ENCODE data around the gene VSNL1.

VSNL1 gene

DNA sequence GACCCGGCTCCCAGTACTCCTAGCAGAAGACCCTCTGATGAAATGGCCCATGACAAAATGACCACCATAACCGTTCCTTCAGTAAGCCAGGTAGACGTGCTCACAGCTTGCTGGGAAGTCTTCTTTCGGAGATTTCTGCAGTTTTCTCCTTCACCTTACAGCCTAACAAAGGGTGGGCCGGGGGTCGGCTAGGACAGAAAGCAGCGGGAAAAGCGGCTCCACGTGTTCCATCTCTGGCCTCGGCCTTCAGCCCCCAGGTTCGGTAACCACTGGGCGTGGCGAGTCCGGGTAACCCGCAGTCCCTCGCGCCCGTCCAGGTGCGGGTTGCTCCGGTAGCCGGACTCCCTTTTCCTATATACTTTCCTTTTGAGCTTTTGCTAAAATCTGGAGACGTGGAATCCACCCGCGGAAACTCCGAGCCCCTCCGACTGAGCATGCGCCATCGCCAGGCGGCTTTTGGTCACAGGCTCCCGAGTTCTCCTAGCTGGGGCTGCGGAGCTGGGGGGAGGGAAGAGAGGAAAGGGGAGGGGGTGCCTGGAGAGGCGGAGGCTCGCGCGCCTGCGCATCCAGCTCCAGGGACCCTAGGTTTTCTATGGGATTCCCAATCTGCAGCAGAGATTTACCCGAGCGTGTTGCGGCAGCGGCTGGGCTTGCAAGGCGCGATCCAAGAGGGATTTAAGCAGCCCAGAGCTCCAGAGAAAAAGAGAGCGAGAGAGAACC, at the start of gene VSNL1:
VSNL1 (plus strand) TSS at position 604 of the 720 bp plus-strand sequence. CDS start 51,379 bp downstream, outside the sequence.
- peak; percentile 83 to 96 (median 90) for DNase-seq

DNA sequence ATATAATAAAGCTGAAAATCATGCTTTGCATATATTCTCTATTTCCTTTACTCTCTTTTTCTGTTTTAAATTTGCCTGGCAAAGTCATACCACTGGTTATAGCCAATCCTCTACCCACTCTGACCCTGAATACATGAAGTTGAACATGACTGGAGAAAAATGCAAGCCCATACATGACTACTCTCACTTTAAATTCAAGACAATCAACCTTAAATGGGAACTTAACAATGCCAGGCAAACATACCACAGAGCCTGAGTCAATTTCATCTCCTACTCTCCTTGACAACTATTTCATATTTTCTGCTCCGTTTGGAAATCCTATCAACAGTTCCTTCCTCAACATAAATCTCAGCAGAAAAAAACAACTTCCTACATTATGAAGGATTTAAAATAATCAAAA, 44.9 kb upstream of the VSNL1 start:
- no peak for DNase-seq

DNA sequence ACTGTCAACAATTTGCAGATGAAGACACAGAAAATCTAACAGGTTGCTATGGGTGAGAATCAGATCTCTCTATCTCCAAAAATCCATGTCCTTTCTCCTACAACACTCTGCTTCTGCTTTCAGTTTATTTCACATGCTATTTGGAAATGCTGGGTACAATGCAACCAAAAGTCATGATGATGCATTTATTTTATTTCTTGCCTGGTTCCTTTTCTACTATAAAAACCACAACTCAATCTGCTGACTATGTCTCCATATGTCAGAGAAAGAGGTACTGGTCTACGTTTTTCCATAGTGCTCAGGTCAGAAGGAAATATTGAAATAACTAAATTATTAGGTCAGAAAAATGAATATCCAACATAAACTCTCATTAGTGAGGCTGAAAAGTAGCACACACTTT, 42.8 kb upstream of the VSNL1 start:
- no peak for DNase-seq

DNA sequence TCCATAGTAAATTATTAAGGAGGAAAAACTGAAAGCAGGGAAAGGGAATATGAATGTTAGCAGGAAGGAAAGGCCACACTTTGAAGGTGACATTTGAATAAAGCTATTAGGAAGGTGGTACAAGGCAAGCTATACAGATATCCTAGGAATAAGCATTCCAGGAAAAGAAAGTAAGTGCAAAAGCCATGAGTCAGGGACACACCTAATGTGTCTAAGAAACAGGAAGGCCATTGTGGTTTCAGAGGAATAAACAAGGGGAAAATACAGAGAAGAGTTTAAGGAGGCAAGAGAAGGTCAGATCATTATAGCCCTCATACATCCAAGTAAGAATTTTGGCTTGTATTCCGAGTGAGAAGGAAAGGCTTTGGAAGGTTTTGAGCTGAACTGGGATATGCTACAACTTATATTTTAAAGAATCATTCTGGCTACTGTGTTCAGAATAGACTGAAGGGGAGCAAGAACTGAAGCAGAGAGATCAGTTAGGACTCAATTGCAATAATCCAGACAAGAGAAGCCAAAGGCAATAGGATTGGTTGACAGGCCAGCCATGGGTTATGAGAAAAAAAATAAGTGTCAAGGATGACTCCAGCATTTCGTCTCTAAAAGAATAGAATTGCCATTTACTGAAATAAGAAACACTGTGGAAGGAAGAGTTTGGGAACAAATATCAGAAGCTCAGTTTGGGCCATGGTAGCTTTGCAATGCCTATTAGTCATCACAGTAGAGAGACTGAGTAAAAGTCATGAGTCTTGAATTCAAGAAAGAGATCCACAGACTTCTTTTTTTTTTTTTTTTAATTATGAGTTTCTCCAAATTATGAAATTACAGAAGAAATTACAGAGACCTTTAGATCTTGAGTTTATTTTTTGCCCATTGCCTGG, 33.5 kb upstream of the VSNL1 start:
- DNase-seq = no peak

DNA sequence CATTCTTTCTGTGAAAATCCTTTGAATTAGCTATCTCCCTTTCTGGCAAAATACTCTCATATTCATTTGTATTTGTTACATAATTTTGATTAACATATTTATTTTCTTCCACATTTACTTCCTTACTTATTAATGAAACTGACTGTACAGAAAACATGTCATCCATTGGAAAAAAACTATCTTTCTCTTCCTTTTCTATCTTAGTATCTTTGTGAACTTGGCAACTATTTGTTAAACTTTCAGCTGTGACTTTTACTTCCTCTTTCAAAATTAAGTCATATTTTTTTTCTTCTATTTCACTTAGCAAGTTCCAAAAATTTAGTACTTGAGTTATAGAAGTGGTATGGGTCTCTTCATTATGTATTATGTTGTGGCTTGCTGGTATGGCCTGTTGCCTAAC, 24.8 kb upstream of the VSNL1 start:
- DNase-seq = no peak

DNA sequence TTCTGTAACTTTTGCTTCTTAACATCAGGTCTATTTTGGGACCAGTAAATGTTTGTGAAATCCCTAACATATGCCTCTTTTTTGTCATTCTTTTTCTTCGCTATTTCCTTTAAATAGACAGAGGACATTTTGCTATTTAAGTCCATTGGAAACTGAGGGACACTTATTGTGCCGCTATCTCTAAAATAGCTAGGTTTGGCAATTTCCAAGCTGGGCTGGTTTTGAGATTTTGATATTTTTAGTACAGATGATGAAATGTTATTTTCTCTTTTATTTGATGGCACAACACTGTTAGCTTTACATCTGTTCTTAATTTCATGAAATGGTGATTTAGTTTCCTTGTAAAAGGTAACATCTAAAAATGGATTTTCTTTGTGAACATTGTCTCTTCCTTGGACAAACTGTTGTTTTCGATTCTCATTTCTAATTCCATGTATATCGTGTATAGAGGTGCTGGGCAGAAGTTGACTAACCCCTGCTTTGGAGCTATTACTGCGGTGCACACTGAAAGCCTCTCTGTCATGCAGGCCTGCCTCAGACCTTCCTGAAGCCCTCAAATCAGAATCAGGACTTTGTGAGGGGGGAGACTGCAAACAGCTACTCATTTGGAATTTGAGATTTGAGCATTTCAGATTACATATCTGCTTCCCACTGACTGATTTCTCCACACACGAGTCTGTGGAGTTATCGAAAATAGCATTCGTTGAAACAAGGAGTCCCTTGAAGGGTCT, 22.9 kb upstream of the VSNL1 start:
- no peak for DNase-seq

DNA sequence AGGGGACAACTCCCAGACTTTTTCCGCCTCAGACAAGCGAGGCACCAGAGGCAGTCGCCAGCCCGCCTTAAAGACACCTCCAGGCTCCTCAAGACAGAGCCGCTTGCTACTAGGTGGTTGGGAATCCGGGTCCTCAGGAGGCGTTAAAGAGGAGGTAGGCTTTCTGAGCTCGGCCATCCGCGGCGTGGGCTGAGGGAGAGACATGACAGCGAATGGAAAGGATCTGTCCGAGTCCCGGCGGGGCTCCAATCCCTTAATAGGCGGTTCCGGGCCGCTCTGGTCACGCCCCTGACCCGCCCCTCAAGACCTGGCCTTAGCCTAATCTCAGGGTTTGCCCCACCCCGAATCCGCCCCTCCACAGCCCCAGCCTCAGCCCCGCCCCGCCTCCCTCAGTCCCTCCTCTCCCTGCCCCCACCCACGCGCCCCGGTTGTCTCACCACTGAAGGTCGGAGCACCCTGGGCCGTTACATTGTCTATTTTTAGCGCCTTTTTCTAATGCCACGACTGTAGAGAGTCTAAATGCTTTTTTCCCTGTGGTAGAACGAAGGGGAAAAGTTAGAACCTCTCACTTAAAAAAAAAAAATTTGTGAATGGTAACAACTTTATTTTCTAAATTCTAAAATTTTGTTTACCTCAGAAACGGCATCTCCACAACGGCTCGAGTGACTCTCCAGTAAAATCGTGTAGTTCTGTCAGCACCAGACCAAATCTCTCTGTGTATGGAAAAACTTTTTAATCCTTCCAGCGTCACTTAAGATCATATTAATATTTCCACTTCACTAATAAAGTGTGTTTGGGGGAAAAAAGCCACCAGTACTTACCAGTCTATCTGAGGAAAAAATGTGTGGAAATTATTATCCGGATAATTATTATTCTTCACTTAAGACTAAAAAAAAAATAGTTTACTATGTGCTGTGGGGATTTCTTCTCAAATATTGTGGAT, 22.0 kb upstream of the VSNL1 start, which contains the start of gene RAD51AP2:
RAD51AP2 (minus strand) TSS at position 229 of the 943 bp plus-strand sequence; CDS start at position 204, 25 bp downstream.
- DNase-seq = peak; percentile 25 to 81 (median 35)

DNA sequence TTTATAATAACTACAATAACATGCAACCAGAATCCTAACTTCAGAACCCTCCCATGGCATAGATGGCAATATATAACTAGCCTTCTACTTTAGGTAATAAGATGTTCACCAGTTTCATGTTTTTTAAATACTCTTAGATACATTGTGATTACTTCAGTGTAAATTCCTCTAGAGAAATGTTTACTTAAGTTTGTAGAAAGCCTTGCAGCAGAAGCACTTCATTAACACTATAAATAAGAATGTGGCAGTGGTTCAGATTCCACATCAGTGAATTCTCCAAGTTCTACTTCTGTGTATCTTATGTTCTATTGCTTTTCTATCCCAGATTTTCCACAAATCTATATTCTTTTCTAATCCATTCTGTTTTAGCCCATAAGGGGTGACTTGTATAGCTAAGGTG, 21.0 kb upstream of the VSNL1 start:
- no peak for DNase-seq

DNA sequence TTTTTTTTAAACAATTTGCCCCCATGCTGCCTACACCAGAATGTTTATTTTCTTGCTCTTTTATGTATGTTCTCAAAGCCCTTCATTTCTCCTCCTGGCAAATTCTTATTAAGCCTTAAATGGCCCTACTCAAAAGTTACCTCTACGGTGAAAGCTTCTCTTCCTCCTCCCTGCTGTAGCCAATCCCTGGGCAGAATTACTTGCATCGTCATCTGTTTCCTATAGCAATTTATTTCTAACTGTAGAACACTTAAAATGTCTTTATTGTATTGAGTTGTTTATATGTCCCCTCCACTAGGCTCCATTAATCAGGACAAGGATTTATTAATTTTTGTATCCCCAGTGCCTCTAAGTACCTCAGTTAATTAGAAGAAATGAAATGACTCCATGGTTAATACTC, 19.7 kb upstream of the VSNL1 start:
- DNase-seq = peak in 1 of 3 experiments; percentile 17

DNA sequence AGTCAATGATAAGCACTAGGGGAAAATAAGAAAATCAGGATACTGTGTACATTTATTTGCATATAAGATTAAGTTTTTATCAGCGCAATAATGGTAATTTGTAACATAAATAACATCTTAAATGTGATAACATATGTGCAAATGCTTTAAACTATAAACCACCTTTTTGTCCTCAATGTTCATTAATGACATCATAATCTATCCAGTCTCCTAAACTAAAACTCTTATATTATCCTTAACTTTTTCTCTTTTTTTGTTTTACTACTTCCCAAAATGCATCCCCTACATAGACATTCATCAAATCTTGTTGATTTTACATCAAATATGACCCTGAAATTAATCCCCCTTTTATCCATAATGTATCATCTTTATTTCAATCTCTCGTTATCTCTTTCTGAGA, 18.9 kb upstream of the VSNL1 start:
- no peak for DNase-seq

DNA sequence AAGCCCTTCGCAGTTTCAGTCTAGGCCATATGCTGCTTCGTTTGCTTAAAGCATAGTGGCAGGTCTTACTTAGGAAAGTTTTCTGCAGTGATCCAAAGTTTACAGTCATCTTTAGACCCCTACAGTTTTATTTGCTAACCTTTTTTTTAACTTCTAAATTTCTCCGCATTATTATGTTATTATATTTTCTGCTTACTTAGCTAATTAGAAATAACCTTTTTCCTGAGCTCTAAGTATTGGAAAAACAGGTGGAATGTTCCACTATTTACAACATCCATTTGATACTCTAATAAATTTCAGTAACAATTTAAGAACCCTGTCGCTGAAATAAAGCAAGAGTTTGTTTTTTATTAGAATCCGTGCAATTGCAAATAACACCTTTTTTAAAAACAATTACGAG, 18.2 kb upstream of the VSNL1 start:
- no peak for DNase-seq

DNA sequence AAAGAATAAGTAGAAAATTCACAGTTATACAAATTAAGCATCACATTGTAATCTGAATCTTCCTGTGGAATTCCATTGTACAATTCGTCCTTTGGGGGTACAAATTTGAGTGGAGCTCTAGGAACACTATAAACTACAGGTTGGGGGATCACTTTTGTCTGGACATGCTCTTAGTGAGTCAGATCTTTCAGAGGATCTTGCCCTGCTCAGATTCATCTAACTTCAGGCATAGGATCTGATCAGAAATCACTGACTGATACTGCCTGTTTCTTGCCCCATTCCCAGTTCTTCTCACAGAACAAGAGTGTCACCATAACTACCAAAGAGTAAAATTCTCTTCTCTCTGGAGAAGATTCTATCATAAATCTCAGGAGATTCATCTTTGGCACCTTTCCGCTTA, 10.7 kb upstream of the VSNL1 start:
- DNase-seq = no peak

DNA sequence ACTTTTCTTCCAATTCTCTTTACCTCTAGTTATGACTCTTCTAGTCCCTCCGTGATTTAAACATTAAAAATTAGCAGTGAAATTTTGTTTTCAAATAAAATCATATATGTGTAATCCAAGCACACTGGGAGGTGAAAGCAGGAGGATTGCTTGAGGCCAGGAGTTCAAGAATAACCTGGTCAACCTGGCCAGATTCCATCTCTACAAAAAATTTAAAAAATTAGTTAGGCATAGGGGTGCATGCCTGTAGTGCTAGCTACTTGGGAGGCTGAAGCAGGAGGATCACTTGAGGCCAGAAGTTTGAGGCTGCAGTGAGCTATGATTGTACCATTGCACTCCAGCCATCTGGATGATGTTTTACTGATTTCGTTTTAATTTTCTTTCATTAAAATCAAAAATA, 7.0 kb upstream of the VSNL1 start:
- DNase-seq = no peak

DNA sequence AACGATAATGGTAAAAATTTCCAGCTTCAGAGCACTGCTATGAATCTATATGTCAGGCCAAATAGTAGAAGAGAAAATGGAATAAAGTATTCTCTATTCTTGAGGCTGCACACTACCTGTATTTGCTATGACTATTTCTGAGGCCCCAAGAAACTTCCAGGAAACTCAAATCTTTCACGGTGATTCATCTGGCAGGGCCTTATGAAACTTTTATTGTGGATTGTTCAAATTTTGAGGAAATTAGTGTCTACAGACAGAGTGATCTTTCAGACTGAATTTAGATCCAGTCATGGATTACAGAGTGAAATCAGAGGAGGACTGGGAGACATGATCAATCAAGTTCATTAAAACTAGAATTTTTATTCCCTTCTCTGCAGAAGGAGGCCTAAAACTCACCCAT, 4.1 kb upstream of the VSNL1 start:
- no peak for DNase-seq

DNA sequence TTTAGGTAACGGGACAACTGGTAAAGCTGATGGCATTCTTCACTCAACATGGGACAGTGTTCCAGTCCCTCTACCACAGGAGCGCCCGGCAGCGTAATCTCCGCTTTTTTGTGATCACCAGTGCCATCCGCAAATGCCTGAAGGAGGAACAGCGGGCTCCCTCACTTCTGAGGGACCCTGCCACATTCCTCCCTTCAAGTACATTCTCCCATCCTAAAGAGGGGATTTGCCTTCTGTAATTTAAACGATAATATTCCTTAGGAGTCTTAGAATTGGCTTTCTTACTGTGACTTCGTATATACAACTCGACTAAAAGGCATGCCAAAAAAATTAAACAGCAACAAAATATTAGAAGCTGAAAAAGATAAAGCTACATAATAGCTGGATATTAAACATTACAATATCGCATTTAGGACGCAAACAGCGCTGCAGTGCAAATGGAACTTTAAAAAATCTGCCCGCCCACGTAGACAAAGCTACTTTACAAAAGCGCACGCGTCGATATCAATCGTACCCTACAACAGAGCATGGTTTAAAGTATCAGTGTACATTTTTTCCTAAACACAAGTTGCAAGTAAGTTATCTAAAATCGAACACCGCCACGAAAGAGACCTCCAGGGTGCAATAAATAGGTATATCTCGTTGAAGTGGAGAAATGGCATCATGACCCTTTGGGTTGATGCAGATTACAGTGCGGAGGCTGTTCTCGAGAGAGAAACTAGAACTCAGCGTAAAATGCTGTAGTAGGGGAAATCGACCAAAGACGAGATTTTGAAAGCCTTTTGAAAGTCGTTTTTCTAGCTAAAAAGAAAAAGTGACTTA, 2.3 kb upstream of the VSNL1 start:
- DNase-seq = peak in 2 of 3 experiments; percentile 41 to 60

DNA sequence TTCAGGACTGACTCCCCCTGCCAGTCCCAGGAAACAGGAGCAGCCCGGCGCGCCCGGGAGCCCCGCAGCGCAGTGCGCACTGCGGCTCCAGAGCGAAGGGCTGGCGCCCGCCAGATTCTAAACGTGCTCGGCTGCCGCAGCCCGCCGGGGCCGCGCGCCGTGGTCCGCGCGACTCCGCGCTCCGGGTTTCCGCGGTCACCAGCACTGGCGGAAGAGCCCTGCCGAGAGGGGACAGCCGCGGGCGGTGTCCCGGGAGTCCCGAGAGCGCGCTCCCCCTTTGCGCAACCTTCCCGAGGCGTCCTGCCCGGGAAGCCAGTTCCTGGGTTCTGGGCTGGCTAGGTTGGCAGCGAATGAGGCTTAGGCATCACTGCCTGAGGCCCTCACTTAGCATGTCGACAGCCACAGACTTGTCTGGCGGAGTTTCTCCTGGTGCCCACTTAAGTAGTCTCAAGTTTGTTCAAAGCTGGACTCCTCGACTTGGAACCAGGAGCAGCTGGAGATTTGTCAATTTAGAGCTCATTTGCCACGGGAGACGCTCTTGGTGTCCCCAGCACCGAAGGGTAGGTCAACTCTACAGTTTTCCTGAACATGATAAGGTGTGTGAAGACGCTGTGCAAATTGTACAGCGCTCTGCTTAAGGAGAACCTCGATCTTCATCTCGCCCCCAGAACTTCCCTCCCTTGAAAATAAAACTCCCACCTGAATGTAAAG, 1.5 kb upstream of the VSNL1 start:
- peak; percentile 59 to 84 (median 60) for DNase-seq

DNA sequence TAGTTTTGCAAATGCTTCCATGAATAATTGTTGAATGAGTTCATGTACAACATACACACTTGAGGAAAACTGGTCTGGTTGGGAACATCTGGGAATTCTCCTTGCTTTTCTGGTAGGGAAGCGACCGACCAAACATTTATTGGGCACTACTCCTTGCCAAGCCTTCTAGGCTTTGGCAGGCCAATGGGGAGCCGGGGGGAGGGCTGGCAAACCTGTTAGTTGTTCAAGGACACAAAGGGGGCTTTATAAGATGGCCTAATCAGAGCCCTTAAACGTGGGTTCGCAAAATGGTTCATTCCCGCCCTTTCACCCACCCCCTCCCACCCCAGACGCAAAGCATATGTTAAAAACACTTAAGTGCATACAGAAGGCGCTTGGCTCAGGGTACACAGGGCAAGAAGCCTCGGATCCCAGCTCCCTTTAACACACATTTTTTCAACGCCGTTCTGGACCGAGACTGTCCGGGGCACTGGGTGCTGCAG, 844 bp upstream of the VSNL1 start:
- DNase-seq = peak in 1 of 3 experiments; percentile 43

DNA sequence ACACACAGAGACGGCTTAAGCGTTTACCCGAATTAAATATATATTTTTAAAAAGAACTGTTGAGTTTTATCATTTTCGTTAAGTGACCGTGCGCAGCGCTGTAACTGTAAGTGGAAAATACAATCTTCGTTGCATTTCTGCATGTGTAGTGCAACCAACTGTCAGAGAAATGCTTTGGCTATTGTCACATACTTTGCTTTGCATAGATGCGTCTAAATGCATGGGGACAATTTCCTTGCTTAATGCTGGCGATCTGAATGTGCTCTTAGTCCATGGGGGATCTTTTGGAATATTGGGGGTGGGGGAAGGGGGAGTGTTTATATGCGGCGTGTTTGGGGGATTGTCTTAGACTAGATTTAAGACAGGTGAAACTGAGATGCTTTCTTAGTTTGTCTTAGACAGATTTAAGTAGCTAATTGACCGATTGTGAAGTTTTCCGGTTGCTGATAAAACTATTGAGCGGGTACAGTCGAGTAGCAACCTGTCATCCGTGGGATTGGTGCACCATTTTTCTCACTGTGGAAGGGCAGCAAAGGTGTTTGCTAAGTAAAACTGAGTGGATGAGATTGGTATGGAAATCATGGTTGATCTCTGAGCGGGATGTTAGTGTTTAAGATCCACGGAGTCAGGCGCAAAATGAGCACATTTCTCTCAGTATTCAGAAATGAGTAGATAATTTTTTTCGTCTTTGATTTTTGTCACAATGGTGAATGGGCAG, 476 bp downstream of the VSNL1 start:
- DNase-seq = peak in 2 of 3 experiments; percentile 50 to 51

DNA sequence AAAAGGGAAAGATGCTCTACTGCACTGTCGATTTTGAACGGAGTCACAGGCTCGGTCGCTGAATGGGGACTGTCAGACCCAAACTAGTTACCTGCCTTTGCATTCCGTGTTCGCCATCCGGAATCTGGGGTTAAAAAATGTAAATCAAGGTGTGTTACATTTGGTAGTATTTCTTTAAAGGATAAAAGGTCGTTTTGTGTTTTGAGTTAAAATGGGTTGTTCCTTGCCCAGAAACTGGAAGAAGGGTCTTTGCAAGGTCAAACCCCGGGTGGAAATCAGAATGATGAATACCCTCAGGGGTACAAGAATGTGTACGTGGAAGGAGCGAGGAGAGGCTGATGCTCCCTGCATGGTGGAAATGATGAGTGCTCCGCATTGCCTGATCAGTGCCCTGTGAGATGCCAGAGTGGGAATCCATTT, 1.0 kb downstream of the VSNL1 start:
- no peak for DNase-seq

DNA sequence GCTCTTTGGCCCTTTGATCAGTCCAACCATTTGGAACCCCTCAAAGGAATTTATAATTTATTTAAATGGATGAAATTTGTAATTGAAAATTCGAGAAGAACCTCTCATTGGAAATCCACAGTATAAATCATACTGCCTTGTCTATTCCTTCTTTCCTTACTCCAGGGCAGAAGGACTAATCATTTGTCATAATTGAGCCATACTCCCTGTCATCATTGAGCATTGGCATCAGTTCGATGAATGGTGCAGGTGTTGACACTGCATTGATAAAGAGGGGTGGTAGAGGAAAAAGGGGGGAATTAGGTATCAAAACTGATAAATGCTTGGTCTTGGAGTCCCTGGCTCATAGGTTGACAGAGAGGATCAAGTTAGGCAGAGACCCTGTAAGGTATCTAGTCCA, 2.0 kb downstream of the VSNL1 start:
- DNase-seq = no peak

Data from NCI-H1417 (cell line).